ENCODE results near the gene SQOR.

The SQOR gene

DNA sequence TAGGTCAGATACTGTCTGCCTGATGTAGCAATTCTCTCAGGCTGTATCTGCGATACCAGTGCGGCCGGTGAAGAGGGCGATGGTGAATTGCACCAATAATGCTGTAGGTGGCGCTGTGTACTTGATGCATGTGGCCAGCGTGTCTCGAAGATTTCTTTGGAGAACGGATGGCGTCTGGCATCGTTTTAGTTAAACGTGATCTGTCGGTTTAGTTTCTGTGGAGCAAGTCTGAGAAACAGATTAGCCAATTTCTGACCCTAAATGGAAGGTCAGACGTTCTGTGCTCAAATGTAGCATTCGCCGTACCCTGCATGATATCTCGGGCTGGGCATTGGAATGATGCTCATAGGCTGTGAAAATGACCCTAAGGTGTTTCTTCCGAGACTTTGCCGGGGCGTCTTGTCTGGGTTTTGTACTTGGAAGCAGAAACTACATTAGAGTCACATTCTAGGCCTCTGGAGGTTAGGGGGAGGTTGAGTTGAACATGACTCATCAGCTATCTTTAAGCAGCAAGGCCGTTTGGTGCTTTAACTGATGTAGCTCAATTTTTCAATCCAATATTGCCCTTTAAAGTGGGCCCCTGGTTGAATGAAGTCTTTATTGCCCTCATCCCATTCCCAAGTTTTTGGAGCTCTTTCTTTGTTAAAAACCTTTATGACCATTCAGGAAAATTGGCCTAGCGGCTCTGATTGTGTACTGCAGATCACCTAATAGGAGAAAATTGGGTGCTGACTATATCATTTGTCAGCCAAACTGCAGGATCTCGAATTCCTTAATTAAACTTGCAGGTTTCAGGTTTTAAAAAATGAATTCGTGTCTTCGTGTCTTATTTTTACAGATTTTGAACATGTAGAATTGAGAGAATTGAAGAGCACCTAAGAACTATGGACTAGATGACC is 80.0 kb downstream of the SQOR start:
- DNase-seq: no peak

DNA sequence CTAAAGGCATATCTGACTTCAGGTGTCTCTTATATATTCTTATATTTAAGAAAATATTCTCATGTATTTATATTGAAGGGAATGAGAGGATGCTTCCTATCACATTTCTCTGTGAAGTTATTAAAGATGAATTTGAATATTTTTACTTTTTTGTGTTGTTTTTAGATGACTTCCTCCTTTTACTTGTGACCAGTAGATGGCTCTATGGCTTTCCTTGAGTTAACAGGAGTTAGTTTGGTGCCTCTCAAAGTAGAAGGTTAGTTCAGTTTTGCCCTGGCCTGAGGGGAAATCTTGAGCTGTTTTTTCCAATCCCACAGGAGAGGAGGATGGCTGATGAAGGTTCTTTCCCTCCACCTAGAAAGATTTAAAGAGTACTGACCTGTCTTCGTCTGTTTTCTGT is 80.7 kb downstream of the SQOR start:
- DNase-seq: no peak

DNA sequence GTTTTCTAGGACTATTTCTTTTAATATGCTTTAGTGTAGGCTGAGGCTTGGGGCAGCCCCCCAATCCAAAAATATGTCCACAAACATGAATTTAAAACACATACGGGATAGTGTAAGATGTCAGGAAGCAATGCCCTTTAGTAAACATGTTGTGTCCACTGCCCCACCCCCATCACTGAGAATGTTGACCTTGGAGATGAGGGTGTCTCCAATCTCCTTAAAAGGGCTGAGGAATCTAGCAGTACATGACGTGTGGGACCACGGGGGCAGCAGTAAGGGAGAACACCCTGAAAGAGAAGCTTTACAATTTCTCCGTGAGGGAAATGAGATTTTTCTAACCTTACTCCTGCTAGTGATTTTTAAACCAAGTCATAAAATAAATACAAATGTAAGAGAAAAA is 84.7 kb downstream of the SQOR start:
- no peak for DNase-seq

DNA sequence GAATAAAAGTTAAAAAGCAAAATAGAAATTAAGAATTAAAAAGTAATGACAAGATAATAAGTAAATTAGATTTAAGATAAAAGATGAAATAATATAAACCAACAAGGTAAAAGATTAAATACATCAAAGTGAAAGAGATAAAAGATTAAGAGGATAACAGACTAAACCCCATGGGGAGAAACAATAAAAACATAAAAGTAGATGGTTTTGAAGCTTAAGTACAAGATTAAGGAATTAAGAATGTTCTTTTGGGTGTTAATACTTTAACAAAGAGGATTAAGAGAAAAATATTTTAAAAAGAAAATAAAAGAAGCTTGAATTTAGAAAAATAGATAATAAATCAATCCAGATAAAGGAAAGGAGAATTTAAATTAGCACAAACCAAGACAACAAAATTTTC is 85.4 kb downstream of the SQOR start:
- DNase-seq: no peak

DNA sequence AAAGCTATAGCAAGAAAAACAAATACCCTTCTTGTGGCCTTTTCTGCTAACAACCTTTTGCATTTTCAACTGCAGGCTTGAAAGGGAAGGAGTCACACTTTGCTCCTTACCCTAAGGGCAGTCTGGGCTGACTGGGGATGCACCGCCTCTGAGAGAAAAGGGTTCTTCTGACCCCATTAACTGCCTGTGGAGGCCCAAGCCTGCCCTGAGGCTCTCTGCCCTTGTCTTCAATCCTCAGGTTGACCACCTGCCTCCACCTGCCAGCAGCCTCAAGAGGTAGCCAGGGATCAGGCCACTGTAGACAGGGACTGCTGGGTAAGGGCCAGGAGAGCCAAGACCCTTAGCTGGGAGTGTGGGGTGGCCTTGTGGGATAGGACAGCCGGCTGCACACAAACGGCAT is 93.8 kb downstream of the SQOR start:
- no peak for DNase-seq

DNA sequence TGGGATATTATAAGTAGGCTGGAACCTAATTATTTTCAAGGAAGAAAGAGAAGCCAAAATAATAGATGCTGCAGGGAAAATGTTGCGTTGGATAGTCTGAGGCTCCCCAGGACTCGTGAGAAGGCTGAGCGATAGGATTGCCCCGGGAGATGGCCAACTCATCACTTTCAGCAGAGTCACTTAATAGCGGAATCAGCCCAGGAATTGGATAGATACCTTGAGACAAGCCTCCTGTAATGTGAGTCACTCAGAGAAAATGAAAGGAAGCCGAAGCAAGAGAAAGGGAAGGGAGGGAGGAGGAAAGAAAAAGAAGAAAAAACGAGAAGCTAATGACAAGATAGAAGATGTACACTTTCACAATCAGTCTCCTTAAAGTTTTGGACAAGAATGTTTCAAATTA is 94.3 kb downstream of the SQOR start:
- no peak for DNase-seq

DNA sequence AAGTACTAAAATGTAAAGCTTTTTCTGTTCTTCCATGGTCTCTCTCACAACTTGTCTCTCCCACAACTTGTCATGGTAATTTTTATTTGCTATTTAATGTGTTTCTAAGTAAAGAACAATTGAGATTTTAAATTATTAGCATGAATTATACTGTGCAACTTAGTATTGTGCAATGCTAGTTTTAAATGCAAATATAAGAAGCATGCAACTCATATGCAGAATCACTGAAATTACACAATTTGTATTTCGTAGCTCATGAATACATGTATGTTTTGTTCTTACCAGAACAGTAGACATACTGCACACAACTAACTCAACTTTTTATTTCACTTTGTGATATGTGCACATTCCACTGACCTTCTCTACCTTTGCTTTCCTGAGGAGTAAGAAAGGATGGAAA is 96.5 kb downstream of the SQOR start:
- no peak for DNase-seq

DNA sequence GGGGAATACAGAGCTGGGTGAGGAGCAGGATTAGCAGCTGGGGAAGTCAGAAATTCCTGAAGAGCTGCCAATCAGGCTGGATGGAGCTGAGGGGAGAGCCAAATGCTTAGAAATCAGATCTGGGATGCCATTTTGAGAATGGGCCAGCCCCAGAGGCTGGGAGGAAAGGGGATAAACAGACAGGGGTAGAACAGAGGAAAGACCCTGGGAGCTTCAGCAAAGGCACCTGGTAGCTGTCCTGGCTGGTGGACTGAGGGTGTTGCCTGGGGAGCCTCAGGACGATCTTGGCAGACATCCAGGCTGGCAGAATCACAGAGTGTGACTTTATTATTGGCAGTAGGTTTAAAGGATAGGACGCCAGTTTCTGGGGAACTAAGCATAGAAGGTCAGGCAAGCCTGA is 97.8 kb downstream of the SQOR start:
- no peak for DNase-seq

DNA sequence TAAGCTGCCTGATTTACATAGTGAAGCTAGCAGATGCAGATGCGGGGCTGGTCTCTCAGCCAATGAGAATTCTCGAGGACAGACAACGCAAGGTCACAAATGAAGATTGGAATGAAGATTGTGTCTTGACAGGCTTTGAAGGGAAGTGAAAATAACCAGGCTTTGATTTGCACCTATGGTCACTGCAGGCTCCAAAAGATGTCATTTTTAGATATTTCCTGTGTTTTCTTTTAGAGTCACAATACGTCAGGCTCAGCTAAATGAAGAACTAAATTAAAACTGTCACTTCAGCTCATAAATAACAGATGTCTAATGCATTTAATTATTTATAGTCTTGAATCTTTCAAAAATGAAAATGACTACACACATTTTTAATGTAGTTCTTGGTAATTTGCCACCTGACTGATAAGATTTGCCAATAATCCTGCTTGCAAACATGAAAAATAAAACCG is 99.5 kb downstream of the SQOR start:
- DNase-seq: no peak
